ENCODE data around the gene ASTL.

ASTL gene

DNA sequence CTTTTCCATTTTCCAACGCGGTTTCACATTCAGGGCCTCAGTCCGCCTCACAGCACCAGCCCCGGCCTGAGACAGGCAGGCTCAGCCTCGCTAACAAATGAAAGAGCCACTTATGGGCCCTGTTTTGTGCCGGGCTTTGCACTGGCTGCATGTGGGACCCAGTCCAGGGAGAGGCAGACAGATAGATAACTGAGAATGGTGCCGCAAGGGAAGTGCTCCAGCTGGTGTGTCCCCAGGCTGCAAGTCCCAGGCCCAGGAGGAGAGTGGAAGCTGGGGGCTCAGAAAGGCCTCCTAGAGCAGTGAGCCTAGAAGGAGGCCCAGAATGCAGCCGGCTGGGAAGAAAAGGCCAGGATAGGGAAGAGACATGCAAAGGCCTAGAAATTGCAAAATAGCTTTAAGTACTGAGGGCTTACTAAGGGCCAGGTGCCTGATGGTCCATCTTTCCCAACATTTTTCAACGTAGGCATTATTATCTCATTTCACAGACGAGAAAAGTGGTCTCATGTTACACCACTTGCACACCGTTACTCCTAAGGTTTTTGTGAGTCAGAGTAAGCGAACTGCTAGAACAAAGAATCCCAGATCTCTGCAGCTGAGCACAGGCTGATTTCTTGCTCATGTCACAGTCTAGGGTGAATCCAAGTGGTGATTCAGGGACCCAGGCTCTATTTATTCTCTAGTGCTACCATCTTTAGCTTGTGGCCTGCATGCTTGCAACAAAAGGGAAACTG, 47.9 kb downstream of the ASTL start:
- no peaks in the 10 kb centered on the region for H3K9me3 ChIP-seq
- no peaks in the 10 kb centered on the region for H3K27me3 ChIP-seq
- TF ChIP-seq, protein P1, sequence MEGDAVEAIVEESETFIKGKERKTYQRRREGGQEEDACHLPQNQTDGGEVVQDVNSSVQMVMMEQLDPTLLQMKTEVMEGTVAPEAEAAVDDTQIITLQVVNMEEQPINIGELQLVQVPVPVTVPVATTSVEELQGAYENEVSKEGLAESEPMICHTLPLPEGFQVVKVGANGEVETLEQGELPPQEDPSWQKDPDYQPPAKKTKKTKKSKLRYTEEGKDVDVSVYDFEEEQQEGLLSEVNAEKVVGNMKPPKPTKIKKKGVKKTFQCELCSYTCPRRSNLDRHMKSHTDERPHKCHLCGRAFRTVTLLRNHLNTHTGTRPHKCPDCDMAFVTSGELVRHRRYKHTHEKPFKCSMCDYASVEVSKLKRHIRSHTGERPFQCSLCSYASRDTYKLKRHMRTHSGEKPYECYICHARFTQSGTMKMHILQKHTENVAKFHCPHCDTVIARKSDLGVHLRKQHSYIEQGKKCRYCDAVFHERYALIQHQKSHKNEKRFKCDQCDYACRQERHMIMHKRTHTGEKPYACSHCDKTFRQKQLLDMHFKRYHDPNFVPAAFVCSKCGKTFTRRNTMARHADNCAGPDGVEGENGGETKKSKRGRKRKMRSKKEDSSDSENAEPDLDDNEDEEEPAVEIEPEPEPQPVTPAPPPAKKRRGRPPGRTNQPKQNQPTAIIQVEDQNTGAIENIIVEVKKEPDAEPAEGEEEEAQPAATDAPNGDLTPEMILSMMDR (IDR thresholded peaks at IDR 0.05): no peak
- H3K27ac ChIP-seq: no peak overlapping the region
- H3K36me3 ChIP-seq: no peaks in the 10 kb centered on the region
- H3K4me1 ChIP-seq (ENCODE audit: control insufficient read depth in 1 of 2, insufficient read depth in 1 of 2, low read depth in 1 of 2, low read length in 1 of 2): peaks cover 9 to 10% of the 10 kb centered on the region in 2 experiments
- no peak overlapping the region for H3K4me3 ChIP-seq (ENCODE audit: low read depth in 1 of 2, low read length in 1 of 2)

DNA sequence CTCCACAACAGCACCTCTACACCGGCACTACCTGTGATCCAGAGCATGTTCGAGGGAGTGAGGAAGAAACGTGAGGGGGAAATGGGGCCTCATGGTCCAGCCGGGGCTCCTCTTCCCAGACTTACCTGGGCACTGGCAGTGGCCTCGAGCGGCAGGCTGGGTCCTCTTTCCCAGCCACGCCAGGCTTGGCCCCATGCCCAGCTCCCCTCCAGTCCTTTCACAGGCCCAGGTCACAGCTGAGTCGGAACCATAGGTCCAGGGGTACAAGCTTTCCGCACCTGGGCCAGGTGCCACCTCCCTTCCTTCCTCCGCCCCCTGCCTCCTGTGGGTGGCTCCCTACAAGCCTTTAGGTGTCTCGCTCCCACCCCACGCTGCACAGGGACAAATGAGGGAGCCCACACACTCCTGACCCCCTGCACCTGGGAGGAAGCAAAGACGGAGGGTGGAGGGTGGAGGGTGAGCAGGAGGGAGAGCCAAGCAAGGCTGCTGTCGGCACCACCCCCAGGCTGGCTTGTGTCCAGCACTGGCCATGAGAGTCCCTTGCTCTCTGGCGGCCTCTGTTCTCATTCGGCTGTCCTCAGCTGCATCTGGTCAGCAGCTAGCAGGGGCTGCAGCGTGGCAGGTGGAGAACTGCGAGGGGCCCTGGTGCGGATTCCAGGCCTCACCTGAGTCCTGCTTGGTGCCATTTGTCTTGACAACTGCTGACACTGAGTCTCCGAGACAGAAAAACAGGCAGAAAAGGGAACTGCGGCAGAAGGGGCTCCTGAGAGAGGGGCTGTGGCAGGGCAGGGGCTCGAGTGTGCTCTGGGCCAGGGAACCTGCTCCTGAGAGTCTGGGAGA, 48.7 kb downstream of the ASTL start:
- H3K27me3 ChIP-seq: no peaks in the 10 kb centered on the region
- H3K4me3 ChIP-seq (ENCODE audit: low read depth in 1 of 2, low read length in 1 of 2): no peak overlapping the region
- no peaks in the 10 kb centered on the region for H3K36me3 ChIP-seq

DNA sequence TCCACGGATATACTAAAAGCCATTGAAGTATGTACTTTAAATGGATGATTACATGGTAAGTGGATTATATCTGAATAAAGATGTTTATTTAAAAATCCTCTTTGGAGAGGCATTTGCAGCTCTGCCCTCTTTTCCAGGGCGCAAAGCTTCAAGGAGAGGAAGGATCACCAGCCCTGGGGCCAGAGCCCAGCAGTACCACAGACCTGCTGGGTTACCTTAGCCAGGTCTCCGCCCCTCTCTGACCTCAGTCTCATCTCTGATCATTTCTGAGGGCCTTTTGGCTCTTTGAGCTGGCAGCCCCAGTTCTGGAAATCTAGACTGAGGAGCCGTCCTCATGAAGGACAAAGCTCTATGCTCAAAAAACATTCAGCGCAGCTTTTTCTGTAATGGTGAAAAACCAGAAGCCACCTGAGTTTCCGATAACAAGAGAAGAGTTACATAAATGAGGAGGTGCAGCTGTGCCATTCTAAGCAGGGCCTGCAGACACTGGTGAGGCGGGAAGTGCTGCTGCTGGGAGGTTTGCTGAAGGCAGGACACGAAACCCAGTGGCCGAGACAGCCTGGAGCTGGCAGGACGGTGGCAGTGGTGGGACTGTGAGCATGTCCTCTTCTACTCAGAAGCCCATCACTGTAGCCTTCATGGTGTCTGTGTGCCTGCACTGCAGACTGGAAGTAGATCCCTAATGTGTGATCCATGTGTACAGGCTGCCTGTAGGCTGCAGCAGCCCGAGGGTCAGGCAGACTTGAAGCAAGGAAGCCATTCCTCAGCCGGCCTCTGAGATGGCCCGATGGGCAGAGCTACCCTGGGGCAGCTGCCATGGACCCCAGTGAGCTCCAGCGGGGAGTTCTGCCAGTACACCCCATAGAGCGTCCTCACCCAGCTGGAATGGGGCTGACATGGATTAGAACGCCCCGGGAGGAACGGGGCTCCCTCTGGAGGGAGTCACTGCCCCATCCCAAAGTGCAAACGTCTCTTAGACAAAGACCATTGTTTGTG, 49.7 kb downstream of the ASTL start:
- Histone ChIP-seq H3K4me1 (ENCODE audit: control insufficient read depth in 1 of 2, insufficient read depth in 1 of 2, low read depth in 1 of 2, low read length in 1 of 2) (peaks cover 9 to 10% of the 10 kb centered on the region in 2 experiments), H3K9me3 (no peaks in the 10 kb centered on the region)

More for the DNA sequence above, 48.7 kb downstream of the ASTL start:
- H3K27ac ChIP-seq: no peak overlapping the region
- H3K4me1 ChIP-seq (ENCODE audit: control insufficient read depth in 1 of 2, insufficient read depth in 1 of 2, low read depth in 1 of 2, low read length in 1 of 2): peaks cover 9 to 10% of the 10 kb centered on the region in 2 experiments
- TF ChIP-seq, protein P1 (IDR thresholded peaks at IDR 0.05): no peak
- H3K9me3 ChIP-seq: no peaks in the 10 kb centered on the region

DNA sequence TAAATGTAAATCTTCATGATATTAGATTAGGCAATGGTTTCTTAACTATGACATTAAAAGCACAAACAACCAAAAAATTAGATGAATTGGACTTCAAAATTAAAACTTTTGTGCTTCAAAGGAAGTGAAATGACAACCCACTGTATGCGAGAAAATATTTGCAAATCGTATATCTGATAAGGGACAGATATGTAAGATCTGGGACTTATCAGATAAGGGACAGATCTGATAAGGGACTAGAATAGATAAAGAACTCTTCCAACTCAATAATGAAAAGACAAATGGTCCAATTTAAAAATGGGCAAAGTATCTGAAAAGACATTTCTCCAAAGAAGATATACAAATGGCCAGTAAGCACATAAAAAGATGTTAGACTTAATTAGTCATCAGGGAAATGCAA, 51.2 kb downstream of the ASTL start:
- Histone ChIP-seq H3K27me3 (no peaks in the 10 kb centered on the region), H3K27ac (no peak overlapping the region), H3K4me3 (ENCODE audit: low read depth in 1 of 2, low read length in 1 of 2) (no peak overlapping the region), H3K4me1 (ENCODE audit: control insufficient read depth in 1 of 2, insufficient read depth in 1 of 2, low read depth in 1 of 2, low read length in 1 of 2) (peaks cover 6 to 8% of the 10 kb centered on the region in 2 experiments), H3K36me3 (no peaks in the 10 kb centered on the region), H3K9me3 (no peaks in the 10 kb centered on the region)
- TF ChIP-seq, protein P1 (IDR thresholded peaks at IDR 0.05): no peak

More for the DNA sequence above, 49.7 kb downstream of the ASTL start:
- Histone ChIP-seq H3K27ac (no peak overlapping the region), H3K4me3 (ENCODE audit: low read depth in 1 of 2, low read length in 1 of 2) (no peak overlapping the region), H3K27me3 (no peaks in the 10 kb centered on the region), H3K36me3 (no peaks in the 10 kb centered on the region)
- TF ChIP-seq, protein P1 (IDR thresholded peaks at IDR 0.05): no peak

All from neutrophil (primary cell).